ENCODE data around the gene ELN.

The ELN gene

DNA sequence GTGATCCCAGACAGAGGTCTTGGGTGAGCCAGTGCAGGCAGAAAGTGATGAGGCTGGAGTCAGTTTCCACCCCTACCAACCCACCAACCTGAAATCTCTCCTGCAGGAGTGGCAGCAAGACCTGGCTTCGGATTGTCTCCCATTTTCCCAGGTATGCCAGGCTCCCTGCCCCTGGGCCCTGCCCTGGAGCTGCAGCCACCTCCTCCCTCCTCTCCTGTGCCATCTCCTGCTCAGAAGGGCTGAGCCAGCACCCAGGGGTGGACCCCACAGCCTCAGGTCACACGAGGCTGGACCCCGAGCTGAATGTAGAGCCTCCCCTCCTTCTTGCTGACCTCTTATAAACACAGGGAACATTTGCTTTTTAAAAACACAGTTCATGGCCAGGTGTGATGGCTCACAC is 38.7 kb downstream of the ELN start:
- DNase-seq: no peak

DNA sequence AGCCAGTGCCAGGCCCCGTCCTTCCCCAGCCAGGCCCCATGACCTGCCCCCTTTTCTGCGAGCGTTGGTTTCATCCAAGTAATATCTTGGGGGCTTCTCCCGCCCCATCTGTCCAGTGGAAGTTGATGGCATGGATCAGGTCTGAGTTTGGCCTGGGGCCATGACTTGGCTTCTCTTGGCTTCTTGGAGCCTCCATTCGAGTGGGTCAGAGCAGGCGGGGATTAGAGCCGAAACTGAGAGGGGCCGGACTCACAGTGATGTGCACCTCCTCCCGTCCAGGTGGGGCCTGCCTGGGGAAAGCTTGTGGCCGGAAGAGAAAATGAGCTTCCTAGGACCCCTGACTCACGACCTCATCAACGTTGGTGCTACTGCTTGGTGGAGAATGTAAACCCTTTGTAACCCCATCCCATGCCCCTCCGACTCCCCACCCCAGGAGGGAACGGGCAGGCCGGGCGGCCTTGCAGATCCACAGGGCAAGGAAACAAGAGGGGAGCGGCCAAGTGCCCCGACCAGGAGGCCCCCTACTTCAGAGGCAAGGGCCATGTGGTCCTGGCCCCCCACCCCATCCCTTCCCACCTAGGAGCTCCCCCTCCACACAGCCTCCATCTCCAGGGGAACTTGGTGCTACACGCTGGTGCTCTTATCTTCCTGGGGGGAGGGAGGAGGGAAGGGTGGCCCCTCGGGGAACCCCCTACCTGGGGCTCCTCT is 40.6 kb downstream of the ELN start:
- DNase-seq: no peak

DNA sequence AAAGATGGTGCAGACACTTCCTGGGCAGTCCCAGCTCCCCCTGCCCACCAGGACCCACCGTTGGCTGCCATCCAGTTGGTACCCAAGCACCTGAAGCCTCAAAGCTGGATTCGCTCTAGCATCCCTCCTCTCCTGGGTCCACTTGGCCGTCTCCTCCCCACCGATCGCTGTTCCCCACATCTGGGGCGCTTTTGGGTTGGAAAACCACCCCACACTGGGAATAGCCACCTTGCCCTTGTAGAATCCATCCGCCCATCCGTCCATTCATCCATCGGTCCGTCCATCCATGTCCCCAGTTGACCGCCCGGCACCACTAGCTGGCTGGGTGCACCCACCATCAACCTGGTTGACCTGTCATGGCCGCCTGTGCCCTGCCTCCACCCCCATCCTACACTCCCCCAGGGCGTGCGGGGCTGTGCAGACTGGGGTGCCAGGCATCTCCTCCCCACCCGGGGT is 41.1 kb downstream of the ELN start:
- no peak for DNase-seq

DNA sequence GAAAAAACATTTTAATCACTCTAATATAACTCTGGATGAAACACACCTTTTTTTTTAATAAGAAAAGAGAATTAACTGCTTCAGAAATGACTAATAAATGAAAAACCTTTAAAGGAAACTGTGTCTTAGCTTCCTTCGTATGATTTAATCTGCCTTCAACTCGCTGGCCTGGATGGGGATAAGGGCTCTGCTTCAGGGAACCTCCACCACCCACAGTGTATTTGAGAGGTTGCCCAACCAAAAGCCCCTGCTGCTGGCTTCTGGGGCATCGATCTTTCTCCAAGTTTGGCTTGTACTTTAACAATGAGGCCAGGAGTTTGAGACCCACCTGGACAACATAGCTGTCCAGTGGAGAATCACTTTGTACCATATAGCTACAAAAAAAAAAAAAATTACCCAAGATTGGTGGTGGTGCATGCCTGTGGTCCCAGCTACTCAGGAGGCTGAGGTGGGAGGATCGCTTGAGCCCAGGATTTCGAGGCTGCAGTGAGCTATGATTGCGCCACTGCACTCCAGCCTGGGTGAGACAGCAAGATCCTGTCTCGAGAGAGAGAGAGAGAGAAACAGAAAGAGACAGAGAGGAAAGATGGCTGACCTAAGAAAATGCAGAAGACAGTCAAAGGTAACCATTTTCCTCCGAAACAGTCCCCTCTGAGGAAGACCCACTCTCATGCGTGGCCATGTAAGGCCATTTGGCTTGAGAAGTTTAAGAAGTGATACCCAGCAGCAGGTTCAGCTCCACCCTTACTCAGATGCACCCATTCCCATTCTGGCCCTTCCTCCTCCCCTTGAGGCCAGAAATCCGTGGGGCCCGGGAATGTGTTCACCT is 42.0 kb downstream of the ELN start:
- no peak for DNase-seq

DNA sequence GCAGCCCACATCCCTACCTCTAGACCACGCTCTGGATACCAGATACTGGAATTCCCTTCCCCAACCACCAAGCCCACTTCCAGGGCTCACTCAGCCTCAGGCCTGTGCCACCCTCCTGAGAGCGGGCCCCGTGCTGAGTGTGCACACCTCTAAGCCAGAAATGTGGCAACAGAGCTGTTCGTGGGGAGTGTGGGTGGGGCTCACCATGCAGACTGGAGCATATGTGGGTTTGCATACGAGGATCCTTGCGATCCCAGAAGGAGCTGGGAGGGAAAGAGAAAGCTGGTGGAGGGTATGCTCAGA is 42.6 kb downstream of the ELN start:
- DNase-seq: no peak

DNA sequence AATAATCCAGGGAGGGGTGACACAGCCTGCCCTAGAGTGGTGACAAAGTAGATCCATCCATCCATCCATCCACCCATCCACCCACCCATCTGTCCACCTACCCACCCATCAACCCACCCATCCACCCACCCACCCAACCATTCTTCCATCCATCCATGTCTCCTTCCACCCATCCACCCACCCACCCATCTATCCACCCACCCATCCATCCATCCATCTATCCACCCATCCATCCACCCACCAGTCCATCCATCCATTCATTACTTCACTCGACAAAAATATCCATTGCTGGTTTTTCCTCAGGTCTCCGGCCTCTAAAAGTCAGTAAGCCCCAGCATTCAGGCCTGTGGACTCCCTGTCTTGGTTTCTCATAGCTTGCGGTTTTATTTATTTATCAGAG is 43.1 kb downstream of the ELN start:
- DNase-seq: no peak

DNA sequence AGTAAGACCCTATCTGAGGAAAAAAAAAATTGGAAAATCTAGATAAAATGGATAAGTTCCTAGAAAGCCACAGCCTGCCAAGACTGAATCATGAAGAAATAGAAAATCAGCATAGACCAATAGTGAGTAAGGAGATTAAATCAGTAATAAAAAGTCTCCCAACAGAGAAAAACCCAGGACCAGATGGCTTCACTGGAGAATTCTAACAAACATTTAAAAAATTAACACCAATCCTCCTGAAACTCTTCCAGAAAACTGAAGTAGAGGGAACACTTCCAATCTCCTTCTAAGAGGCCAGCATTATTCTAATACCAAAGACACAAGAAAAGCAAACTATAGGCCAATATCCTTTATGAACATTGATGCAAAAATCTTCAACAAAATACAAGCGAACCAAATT is 46.8 kb downstream of the ELN start:
- no peak for DNase-seq

DNA sequence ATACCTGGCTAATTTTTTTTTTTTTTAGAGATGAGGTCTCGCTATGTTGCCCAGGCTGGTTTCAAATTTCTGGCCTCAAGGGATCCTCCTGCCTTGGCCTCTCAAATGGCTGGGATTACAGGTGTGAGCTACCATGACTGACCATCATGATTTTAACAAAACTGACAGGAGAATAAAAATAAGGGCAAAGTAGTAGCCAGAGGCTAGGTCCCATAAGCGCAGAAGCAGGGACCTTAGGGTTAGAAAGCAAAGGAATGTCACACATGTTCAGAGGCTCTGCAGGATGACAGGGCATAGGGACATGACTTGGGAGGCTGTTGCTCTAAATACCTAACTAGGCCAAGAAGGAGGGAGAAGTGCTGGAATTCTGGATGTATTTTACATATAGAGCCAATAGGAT is 50.5 kb downstream of the ELN start:
- DNase-seq: no peak

DNA sequence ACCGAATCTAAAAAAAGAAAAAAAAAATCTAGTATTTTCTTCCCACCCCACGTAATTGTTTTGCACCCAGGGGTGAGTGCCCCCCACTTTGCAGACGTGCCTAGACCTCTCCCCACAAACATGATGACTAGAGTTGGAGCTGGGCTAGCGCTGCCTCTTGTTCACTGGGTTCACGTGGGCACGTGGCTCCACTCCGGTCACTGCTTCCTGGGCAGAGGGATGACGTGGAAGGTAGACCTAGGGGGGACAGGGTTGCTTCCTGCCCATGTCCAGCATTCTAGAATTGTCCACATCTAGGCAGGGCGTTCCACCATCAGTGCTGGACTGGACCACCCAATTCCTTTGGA is 54.8 kb downstream of the ELN start:
- DNase-seq: no peak

DNA sequence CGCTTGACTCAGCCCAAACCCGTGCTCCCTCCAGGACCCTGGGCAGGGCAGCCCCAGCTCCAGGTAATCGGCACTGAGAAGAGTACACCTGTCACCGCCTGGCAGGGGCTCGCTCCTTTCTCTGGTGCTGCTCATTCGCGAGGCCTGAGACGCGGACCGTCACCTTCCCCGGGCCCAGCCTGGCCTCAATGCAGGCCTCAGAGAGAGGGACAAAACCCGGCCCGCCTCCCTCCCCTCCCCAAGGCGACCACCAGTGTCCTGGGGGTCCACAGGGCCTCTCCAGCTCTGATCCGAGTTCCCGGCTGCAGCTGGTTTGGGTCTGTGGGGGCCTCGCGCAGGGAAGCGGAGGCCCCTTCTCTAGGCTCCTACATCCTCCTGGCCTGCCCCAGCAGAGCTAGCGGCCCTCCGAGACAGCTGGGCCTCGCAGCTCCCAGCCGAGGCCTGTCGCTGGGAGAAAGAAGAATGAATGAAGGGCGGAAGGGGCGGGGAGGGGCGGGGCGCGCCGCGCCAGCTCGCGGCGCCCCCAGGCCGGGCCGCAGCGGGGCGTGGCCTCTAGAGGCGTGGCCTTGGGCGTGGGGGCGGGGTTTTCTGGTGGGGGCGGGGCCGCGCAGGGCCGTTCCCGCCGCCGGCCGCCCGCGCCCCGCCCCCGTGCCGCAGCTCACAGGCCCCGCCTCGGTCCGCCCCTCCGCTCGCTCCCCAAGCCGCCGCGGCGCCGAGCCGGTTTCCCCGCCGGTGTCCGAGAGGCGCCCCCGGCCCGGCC is 55.3 kb downstream of the ELN start, which contains the start of gene LIMK1:
Gene LIMK1, plus strand, starts transcription at position 688 of the 760 bp plus-strand sequence. CDS start 187 bp downstream, outside the sequence.
- DNase-seq: peak; percentile 69

DNA sequence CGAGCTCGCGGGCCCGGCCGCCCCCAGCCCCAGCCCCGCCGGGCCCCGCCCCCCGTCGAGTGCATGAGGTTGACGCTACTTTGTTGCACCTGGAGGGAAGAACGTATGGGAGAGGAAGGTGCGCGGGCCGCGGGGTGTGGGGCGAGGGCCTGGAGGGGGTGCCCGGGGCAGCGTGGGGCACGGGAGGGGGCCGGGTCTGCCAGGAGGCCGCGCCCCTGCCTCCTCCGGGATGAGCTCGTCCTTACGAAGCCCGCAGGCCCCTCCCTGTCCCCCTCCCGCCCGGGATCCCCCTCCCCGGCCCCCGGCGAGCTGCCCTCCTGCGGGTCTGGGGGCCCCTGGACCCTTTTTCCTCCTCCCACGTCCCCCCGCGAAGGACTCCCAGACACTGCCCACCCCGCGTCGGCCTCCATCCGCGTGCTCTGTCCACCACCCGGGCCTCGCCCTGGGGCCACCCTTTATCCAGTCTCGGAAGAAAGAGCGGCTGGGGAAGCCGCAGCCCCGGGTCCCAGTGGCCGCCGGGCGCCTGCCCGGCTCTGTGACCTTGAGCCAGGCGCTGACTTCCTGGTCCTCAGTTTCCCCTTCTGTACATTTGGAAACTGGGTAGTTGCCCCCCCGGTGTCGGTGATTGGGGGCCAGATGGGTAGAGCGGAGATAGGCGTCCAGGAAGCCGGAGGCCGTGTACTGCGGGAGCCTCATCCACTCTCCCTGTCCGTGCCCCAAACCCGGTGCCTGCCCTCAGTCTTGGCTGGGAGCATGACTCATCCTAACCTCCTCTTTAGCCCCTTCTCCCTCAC is 56.2 kb downstream of the ELN start:
- DNase-seq: peak; percentile 43

DNA sequence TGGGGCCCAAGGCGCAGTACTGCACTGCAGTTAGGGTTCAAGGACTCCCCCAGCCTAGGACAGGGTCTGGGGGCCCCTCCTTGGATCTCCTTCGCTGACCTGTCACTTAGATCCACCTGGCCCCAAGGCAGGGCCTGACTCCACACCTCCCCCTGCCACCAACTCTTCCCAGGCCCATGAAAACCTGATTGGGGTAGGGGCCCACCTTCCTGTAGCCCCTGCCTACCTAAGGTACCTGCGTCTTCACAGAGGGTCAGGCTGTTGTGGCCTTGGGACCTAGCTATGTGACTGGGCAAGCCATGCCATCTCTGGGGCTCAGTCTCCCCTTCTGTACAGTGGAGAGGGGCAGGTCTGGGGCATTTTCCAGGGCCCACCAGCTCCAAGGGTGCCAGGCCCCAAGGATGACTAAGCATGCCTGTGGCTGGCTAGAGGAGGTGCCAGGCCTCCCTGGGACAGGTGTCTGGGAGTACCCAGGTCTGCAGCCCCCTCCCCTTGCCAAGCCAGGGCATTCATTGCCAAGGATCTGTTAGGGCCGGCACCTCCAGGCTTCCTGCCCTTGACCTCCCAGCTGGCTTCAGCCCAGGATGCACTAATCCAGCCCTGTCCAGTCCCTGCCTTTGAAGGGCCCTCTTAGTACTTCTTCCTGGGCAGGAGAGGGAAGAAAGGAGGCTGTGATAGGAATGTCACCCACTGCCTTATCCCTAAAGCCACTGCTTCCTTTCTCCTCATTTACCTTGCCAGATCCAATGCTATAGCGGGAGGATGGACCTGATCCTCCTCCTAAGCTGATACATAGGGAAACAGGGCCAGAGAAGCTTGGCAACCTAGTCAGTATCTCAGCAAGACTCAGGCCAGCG is 57.0 kb downstream of the ELN start:
- no peak for DNase-seq

DNA sequence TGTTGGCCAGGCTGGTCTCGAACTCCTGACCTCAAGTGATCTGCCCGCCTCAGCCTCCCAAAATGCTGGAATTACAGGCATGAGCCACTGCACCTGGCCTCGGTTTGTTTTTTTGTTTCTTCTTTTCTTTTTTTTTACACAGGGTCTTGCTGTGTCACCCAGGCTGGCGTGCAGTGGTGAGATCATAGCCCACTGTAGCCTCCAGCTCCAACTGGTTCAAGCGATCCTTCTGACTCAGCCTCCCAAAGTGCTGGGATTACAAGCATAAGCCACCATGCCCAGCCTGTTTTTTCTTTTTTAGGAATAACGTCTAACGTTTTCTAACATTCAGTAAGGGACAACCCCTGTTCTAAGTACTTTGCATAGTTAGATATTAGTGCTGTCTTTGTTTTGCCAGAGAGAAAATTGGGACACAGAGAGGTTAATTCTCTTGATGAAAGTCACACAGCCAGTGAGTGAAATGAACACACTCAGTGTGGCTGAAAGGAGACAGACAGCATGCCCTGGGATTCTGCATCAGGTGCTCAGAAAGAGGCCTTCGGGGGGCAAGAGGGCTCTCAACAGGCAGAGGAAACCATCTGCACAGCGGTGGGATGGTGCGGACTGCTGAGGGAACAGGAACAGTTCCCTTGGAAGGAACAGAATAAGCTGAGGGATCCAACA is 59.9 kb downstream of the ELN start:
- no peak for DNase-seq

DNA sequence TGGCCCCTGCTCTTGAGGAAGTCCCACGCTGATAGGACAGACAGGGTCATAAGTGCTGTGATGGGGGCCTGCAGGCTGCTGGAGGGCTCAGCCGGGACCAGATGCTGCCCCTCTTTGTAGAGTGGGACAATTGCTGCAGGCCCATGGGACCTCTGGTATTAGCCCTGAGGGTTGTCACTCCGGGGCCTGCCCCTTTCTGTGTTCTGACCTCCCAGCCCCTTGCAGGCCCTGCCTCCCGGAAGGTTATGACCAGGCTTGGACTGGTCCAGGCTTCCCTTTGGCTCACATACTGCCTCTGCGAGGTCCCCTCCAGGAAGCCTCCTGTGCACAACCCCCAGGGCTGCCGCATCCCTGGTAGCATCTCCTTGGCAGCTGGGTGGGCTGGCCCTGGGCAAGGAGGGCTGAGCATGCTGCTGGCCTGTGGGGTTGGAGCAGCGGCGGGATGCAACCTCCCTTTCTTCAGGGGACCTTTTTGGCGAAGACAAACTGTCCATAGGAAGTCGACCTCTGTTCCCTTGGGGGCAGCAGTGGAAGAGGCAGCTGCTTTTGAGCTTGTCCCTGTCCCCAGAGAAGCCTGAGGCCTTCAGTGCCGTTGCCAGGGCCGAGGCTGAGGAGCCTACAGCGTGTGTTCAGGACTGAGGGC is 64.5 kb downstream of the ELN start:
- no peak for DNase-seq

DNA sequence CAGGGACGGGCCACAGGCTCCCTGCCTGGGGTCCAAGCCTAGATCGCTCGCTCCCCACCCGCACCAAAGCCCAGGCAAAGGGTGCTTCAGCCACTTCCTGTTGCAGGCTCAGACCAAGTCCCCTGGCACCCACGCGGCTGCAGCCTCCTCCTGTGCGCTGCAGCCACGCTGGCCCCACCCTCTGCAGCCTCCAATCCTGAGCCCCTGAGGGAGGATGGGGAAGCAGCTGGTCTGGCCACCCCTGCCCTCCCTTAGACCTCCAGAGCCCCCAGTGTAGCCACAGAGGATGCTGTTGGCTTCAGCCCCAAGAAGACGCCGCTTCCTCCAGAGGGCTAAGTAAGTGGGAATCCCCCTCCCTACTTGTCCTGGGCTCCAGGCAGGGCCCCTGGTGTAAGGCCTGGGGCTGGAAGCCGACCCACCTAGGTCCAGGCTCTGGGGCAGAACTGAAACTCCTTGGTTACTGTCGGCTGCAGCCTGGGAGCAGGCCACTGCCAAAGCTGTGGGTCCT is 65.0 kb downstream of the ELN start:
- no peak for DNase-seq

DNA sequence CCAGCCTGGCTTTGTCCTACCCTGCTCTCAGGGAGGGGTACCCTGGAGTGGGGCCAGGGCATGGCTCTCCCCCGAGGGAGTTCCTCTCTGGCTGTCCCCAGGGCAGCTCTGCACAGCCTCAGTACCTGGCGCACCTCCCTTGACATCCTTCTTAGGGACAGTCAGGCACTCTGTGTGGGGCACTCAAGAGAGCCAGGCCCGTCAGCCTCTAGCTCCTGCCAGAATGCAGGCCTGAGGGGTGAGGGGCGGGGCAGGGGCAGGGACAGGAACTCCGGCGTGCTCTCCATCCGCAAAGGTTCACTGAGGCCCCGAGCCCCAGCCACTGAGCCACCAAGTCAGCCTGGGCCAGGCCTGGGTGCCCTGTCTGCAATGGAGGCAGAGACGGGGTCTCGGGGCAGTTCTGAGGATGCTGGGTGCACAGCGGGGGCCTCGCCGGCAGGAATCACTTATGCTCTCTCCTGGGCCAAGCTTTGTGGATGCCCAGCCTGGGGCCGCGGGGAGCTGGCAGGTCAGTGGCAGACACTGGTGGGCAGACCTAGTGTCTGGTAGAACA is 65.8 kb downstream of the ELN start:
- no peak for DNase-seq

DNA sequence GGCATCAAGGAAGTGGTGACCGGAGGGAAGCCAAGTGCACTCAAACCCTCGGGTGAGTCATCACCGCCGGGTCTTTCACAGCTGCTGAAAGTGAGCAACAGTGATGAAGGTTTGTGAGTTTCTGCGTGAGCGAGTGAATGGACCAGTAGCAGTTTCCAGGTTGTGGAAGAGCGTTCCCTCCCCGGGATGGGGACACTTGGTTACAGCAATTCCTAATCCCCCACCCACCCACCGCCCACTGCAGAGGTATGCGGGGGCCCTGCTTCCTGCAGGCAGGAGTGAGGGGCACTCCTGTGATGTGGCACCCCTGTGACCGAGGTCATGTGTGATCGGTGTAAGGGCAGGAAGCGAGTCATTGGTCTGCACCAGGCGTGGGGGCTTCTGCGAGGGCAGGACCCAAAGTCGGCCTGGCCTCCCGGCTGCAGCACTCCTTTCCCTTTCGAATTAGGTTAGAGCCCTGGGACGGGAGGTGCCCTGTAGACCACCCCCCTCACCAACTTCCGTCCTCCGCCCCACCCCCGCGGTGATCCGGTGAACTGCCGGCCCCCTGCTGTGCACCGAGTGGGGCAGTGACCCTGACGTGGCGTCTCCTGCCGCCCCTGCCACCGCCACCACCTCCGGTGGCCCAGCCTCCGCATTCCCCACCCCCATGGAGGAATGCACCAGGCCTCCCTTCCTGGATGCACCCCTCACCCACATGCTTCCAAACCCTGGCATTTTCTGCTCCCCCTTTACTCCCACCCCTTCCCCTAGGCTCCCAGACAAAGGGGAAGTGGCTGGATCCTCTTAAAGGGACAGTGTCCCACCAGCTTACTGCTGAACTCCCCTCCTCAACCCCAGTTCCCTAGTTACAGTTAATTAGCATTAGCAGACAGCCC is 66.5 kb downstream of the ELN start:
- DNase-seq: peak; percentile 83

DNA sequence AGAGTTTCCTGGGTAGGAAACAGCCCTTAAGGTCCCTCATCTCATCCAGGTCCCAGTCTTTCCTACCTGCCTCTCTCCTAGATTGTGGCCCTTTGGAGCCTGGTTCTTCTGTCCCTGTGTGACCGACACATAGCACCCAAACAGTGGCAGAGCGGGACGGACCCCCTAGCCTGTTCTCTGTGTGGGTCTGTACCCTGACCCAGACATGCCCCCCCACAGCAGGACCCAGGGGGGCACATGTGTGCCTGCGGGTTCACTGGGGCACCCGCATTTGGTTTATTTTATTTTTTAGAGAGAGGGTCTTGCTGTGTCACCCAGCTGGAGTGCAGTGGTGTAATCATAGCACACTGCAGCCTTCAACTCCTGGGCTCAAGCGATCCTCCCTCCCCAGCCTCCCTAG is 67.2 kb downstream of the ELN start:
- DNase-seq: no peak

DNA sequence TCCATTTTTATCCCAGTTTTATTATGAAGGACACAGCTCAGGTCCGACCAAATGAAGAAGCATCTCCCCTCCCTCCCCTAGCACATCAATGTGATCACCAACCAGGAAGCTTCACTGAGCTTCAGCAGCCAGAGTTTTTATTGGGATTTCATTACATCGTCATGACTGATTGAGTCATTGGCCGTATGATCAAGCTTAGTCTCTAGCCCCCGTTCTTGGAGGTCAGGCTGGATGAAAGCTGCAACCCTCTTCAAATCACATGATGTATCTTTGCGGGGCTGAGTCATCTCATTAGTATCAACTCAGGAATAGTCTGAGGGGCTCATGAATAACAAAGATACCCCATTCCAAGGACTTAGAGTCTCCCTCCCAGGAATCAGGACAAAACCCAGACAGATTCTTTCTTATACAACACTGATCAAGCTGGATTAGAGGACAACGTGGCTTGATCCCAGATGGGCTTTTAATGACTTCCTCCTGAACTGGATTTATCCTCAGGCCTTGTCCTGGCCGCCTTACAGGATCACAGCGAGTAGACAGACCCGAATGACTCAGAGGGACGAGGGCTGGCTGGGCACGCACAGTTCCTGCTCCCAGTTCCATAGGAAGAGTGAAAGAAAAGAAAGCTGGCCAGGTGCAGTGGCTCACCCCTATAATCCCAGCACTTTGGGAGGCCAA is 70.1 kb downstream of the ELN start:
- no peak for DNase-seq
